GM13977 (cell line): ENCODE measurements around the gene HDHD3.
A peak's percentile ranks its signal among the peaks of the same experiment; 100 is the strongest.

Experiments
- DNase-seq: peaks from one replicate; pipeline ENCODE4 v3.0.0; 2012; ENCODE audit warnings: low spot score
- CTCF ChIP-seq: IDR thresholded peaks from 2 replicates; pipeline ENCODE4 v1.5.1; 2012; ENCODE audit warnings: mild to moderate bottlenecking, control low read depth; ENCODE audit not compliant: insufficient read depth; ENCODE audit errors: extremely low read depth, missing control alignments
- in situ Hi-C: fragments of 300-500 bp; cut with MboI; formaldehyde crosslinking; loops from one replicate; pipeline ENCODE4 v1.12.0; 2022; ENCODE audit warnings: low sequenced_read_pairs, low pct_unique_long_range_greater_than_20kb, mixed read lengths, inconsistent platforms; ENCODE audit not compliant: unreplicated experiment

The HDHD3 gene

GRCh38 chr9:113360242-113360842 lies 16.4 kb downstream of the HDHD3 start:
- in situ Hi-C loops = no loop called here
- no peak for DNase-seq
- TF ChIP-seq CTCF = no peak

DNA sequence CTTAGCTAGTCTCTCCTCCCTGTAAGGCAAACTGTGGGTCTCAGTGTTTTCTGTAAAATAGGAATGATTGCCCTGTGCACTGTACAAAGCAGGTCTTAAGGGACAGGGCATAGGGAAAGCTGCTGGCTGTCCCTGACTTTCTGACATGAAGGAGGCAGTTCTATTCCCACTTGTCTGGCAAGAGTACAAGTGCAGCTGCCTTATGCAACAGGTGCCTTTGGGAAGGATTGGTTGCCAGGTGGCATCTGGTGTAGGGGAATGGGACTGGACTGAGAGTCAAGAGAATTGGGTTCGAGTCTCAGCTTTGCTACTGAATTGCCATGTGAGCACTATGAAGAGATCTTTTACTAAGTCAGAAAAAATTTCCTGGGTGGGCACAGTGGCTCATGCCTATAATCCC lies 17.4 kb downstream of the HDHD3 start:
- no peak for TF ChIP-seq CTCF
- in situ Hi-C loops = no loop called here

DNA sequence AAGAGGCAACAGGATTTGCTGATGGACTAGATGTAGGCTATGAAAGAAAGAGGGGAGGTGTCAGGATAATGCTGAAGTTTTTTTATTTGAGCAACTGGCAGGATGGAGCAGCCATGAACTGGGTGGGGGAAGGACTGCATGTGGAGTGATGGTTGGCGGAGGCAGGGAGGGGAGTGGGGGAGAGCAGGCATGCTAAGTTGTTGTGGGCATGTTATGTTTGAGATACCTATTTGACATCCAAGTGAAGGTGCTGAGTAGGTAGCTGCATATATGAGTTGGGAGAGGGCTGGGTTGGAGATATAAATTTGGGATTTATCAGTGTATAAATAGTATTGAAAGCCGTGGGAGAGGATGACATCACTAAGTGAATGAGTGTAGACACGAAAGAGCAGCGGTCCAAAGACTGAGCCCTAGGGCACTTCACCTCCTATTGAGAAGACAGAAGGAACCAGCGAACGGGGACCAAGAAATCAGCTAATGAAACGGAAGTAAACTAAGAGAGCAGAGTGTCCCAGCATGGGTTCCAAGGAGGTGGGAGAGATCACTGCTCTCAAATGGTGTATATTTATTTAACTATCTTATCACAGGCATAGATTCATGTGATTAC lies 20.0 kb downstream of the HDHD3 start:
- in situ Hi-C loops = no loop called here
- no peak for TF ChIP-seq CTCF
- no peak for DNase-seq

More for the DNA sequence above, 17.4 kb downstream of the HDHD3 start:
- no peak for DNase-seq

- peak; percentile 19 for TF ChIP-seq CTCF
- DNase-seq = no peak
- in situ Hi-C loops = no loop called here
These were observed 21.7 kb downstream of the HDHD3 start for GRCh38 chr9:113355040-113355596.

DNA sequence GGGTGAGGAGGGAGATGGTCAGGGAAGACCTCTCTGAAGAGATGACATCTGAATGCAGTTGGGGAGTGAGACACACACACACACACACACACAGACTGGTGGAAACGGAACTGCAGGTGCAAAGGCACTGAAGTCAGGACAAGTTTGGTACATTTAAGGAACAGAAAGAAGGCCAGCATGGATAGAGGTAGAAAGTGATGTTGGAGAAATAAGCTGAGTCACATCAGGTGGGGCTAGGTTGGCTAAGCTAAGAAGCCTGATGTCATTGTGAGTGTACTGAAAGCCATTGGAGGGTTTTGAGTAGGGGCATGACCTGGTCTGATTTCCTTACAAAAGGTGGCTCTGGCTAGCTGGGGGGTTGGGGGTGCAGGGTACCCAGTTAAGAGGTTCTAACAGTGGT lies 24.4 kb downstream of the HDHD3 start:
- no peak for DNase-seq
- in situ Hi-C loops = no loop called here
- no peak for TF ChIP-seq CTCF

GRCh38 chr9:113352006-113352405 lies 24.8 kb downstream of the HDHD3 start:
- in situ Hi-C loops = no loop called here
- no peak for TF ChIP-seq CTCF
- no peak for DNase-seq

GRCh38 chr9:113350937-113351336 lies 25.8 kb downstream of the HDHD3 start:
- in situ Hi-C loops = no loop called here
- DNase-seq = peak; percentile 59
- no peak for TF ChIP-seq CTCF
